ENCODE data around the gene EPAS1.

- TF ChIP-seq CTCF (IDR thresholded peaks at IDR 0.05) (no peak), POLR2A (IDR thresholded peaks at IDR 0.05) (no peak)
Observed at GRCh38 chr2:46304635-46305034, 7.4 kb downstream of the EPAS1 start.

Measured in adrenal gland (tissue), 5 donors.